Vagina (tissue), 2 donors: ENCODE results near the gene DPEP3. TPM values are rescaled to one million over a fixed set of nuclear protein-coding genes. Genes with fewer than 3 reads are reported as not detected.
"Not testable (repeated sequence)": the region's sequence is repeated elsewhere in the genome, so short reads cannot be mapped to it uniquely, and the experiment has no call there.

ENCODE experiments used
- DNase-seq, 2 donors: peaks; one replicate each; pipeline ENCODE4 v3.0.0-alpha.2; 2017; ENCODE audit errors: extremely low spot score in 2 of 2
- H3K27ac ChIP-seq: fragments of 200-600 bp; sonication (generic); one replicate; pipeline ENCODE4 v1.5.1; 2019
- H3K27me3 ChIP-seq: fragments of 200-600 bp; sonication (generic); one replicate; pipeline ENCODE4 v1.5.1; 2019
- H3K36me3 ChIP-seq, 2 donors: fragments of 200-600 bp; sonication (generic); one replicate each; pipeline ENCODE4 v1.5.1; 2017 to 2019
- H3K4me1 ChIP-seq: fragments of 200-600 bp; sonication (generic); one replicate; pipeline ENCODE4 v1.5.1; 2019
- H3K4me3 ChIP-seq, 2 donors: fragments of 200-600 bp; sonication (generic); 1 replicate in 1 of 2; 2 replicates in 1 of 2; pipeline ENCODE4 v1.5.1; 2016 to 2019
- H3K9me3 ChIP-seq: fragments of 200-600 bp; sonication (generic); one replicate; pipeline ENCODE4 v1.5.1; 2019
- CTCF ChIP-seq, 3 experiments: fragments of 450-650 bp in 2 of 3; fragments of 200-600 bp in 1 of 3; sonication (generic) in 1 of 3; IDR thresholded peaks; one replicate each; pipeline ENCODE4 v1.5.1; 2017 to 2019; ENCODE audit warnings: antibody characterized with exemption in 3 of 3, mild to moderate bottlenecking in 2 of 3, moderate library complexity in 2 of 3
- POLR2A ChIP-seq, 2 donors: fragments of 450-650 bp; IDR thresholded peaks; one replicate each; pipeline ENCODE4 v1.6.1; 2017; ENCODE audit warnings: antibody characterized with exemption in 2 of 2, mild to moderate bottlenecking in 2 of 2, moderate library complexity in 2 of 2
- POLR2AphosphoS5 ChIP-seq, 2 donors: sonication (generic); formaldehyde crosslinking; IDR thresholded peaks; one replicate each; pipeline ENCODE4 v1.9.0; 2017; ENCODE audit warnings: antibody characterized with exemption in 2 of 2, mild to moderate bottlenecking in 2 of 2, low read depth in 1 of 2; ENCODE audit not compliant: insufficient read depth in 1 of 2
- intact Hi-C: fragments of 100-400 bp; cut with DNase I; formaldehyde crosslinking; loops from one replicate; pipeline ENCODE4 v1.15.1; 2023
- total RNA-seq: library from RNA; depleted of rRNA; stranded (reverse); fragments of >200 nt; gene quantifications from one replicate; pipeline ENCODE4 v1.2.3, GENCODE V29; 2016

The DPEP3 gene
- total RNA-seq, 1 donor from 2014 or later, result not detected

- intact Hi-C loops, result loop anchor here (5.0 kb wide), 1 partner anchor 61 kb away; no protein-coding TSS in a partner anchor
- H3K27ac ChIP-seq, result no peak overlapping the region
- peaks cover 0 to 13% of the 10 kb centered on the region in 2 donors for H3K36me3 ChIP-seq
- H3K27me3 ChIP-seq, result no peaks in the 10 kb centered on the region
- H3K4me3 ChIP-seq, result peak overlapping the region in 1 of 2 donors; percentile 93
- no peak for DNase-seq
- no peak for TF ChIP-seq POLR2AphosphoS5 (IDR thresholded peaks at IDR 0.05; ENCODE audit: insufficient read depth in 1 of 2, low read depth in 1 of 2)
- TF ChIP-seq POLR2A (IDR thresholded peaks at IDR 0.05), result no peak
- no peak for TF ChIP-seq CTCF (IDR thresholded peaks at IDR 0.05)
- H3K4me1 ChIP-seq, result peaks cover 24% of the 10 kb centered on the region
- no peaks in the 10 kb centered on the region for H3K9me3 ChIP-seq
Observed at GRCh38 chr16:68021490-68021889, 41.2 kb upstream of the DPEP3 start.

- TF ChIP-seq POLR2AphosphoS5 (IDR thresholded peaks at IDR 0.05; ENCODE audit: insufficient read depth in 1 of 2, low read depth in 1 of 2) (no peak), CTCF (IDR thresholded peaks at IDR 0.05) (no peak), POLR2A (IDR thresholded peaks at IDR 0.05) (no peak)
- H3K4me3 ChIP-seq, result no peak overlapping the region
- no peaks in the 10 kb centered on the region for H3K9me3 ChIP-seq
- H3K27me3 ChIP-seq, result no peaks in the 10 kb centered on the region
- DNase-seq, result no peak
- H3K27ac ChIP-seq, result no peak overlapping the region
- intact Hi-C loops, result no loop called here
- peaks cover 21% of the 10 kb centered on the region for H3K4me1 ChIP-seq
- H3K36me3 ChIP-seq, result peaks cover 0 to 7% of the 10 kb centered on the region in 2 donors
Observed at GRCh38 chr16:68019167-68019680, 38.9 kb upstream of the DPEP3 start.

- no peak for DNase-seq
- no peaks in the 10 kb centered on the region for H3K36me3 ChIP-seq
- no peak within 1 kb of the TSS for H3K4me3 ChIP-seq
- intact Hi-C loops, result no loop called here
- H3K4me1 ChIP-seq, result no peaks in the 10 kb centered on the region
- no peaks in the 10 kb centered on the region for H3K9me3 ChIP-seq
- no peak for TF ChIP-seq POLR2AphosphoS5 (IDR thresholded peaks at IDR 0.05; ENCODE audit: insufficient read depth in 1 of 2, low read depth in 1 of 2)
- no peak for TF ChIP-seq POLR2A (IDR thresholded peaks at IDR 0.05)
- TF ChIP-seq CTCF (IDR thresholded peaks at IDR 0.05), result no peak
- no peaks in the 10 kb centered on the region for H3K27me3 ChIP-seq
- no peak within 1 kb of the TSS for H3K27ac ChIP-seq
Observed at GRCh38 chr16:68015681-68016080, 35.4 kb upstream of the DPEP3 start, which contains the start of gene DPEP2NB. Gene DPEP2NB (minus strand): TSS chr16:68015911. CDS start chr16:68015770, 141 bp downstream.

GRCh38 chr16:68013440-68013839 is 33.1 kb upstream of the DPEP3 start:
- no peak for DNase-seq
- no peaks in the 10 kb centered on the region for H3K4me1 ChIP-seq
- TF ChIP-seq POLR2AphosphoS5 (IDR thresholded peaks at IDR 0.05; ENCODE audit: insufficient read depth in 1 of 2, low read depth in 1 of 2) (peak in 1 of 2 donors; percentile 53), CTCF (IDR thresholded peaks at IDR 0.05) (no peak), POLR2A (IDR thresholded peaks at IDR 0.05) (no peak)
- H3K36me3 ChIP-seq, result no peaks in the 10 kb centered on the region
- no peak overlapping the region for H3K4me3 ChIP-seq
- H3K27ac ChIP-seq, result peak overlapping the region; percentile 17
- no peaks in the 10 kb centered on the region for H3K9me3 ChIP-seq
- intact Hi-C loops, result no loop called here
- H3K27me3 ChIP-seq, result no peaks in the 10 kb centered on the region

- not testable (repeated sequence) for H3K27me3 ChIP-seq
Observed at GRCh38 chr16:68009872-68010271, 29.6 kb upstream of the DPEP3 start.

More at GRCh38 chr16:68009872-68010271, 29.6 kb upstream of the DPEP3 start:
- H3K27ac ChIP-seq, intact Hi-C loops, H3K36me3 ChIP-seq, DNase-seq, H3K4me3 ChIP-seq, H3K9me3 ChIP-seq, H3K4me1 ChIP-seq: not testable (repeated sequence)
